ENCODE results near the gene GBP7.

GBP7 gene

DNA sequence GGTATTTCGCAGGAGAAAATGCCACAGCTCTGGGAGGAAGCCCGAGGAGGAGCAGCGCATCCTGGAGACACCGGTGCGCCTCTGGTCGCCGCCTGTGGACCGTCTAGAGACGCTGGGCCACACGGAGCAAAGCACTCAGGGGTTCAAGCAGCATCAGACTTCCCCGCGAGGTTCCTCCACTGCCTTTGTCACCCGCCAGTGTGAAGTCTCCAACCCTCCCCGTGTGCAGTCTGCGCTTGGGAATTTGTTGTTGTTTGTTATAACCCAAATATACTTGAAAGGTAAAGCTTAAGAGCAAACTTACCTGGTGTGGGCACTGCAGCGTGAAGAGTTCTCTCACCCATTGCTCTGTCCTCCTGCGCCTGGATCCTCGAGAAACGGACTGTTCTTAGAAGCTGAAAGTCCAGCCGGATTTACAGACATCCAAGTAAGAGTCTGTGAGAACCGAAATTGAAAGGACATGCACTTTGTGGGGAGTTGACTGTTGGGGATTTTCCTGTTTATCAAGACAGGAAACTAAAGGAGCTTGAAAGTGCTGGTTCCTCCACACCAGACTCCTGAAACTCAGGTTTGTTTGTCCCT lies 22.8 kb upstream of the GBP7 start, which contains the start of gene GBP4:
GBP4 (minus strand) TSS at position 452 of the 582 bp plus-strand sequence; CDS start at position 344, 108 bp downstream.
- H3K9me3 ChIP-seq (ENCODE audit: severe bottlenecking): no peaks in the 10 kb centered on the region
- TF ChIP-seq, protein P1, sequence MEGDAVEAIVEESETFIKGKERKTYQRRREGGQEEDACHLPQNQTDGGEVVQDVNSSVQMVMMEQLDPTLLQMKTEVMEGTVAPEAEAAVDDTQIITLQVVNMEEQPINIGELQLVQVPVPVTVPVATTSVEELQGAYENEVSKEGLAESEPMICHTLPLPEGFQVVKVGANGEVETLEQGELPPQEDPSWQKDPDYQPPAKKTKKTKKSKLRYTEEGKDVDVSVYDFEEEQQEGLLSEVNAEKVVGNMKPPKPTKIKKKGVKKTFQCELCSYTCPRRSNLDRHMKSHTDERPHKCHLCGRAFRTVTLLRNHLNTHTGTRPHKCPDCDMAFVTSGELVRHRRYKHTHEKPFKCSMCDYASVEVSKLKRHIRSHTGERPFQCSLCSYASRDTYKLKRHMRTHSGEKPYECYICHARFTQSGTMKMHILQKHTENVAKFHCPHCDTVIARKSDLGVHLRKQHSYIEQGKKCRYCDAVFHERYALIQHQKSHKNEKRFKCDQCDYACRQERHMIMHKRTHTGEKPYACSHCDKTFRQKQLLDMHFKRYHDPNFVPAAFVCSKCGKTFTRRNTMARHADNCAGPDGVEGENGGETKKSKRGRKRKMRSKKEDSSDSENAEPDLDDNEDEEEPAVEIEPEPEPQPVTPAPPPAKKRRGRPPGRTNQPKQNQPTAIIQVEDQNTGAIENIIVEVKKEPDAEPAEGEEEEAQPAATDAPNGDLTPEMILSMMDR (IDR thresholded peaks at IDR 0.05; ENCODE audit: poor library complexity, severe bottlenecking): no peak
- ATAC-seq (ENCODE audit: low read depth) (peak; percentile 82), DNase-seq (ENCODE audit: low spot score) (no peak)
- H3K27ac ChIP-seq (ENCODE audit: poor library complexity, severe bottlenecking): no peak within 1 kb of the TSS
- no peaks in the 10 kb centered on the region for H3K27me3 ChIP-seq (ENCODE audit: insufficient read depth, poor library complexity, severe bottlenecking)
- peak within 1 kb of the TSS; percentile 20 for H3K4me3 ChIP-seq (ENCODE audit: severe bottlenecking)
- H3K36me3 ChIP-seq (ENCODE audit: low read depth): no peaks in the 10 kb centered on the region
- no peaks in the 10 kb centered on the region for H3K4me1 ChIP-seq (ENCODE audit: insufficient read depth, poor library complexity, severe bottlenecking)

DNA sequence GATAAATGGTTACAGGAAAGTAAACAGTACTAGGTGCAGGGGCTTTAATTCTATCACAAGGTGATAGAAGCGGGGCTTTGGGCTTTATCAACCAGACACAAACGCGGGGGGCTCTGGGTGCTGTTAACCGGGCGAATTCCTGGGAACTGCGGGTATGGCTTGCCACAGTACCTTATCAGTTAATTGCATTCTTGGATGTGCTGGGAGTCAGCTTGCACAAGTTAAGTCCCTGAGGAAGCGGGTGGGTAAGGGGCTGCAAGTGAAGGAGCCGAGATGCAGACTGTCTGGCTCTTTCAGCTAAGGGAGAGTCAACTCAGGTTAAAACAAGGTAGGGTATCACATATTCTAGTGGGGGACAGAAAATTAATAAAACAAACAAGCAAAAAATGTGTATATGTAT lies 22.3 kb upstream of the GBP7 start:
- DNase-seq (ENCODE audit: low spot score) (no peak), ATAC-seq (ENCODE audit: low read depth) (no peak)
- H3K36me3 ChIP-seq (ENCODE audit: low read depth): no peaks in the 10 kb centered on the region
- H3K27ac ChIP-seq (ENCODE audit: poor library complexity, severe bottlenecking): no peak overlapping the region
- no peaks in the 10 kb centered on the region for H3K27me3 ChIP-seq (ENCODE audit: insufficient read depth, poor library complexity, severe bottlenecking)
- H3K9me3 ChIP-seq (ENCODE audit: severe bottlenecking): no peaks in the 10 kb centered on the region
- no peak overlapping the region for H3K4me3 ChIP-seq (ENCODE audit: severe bottlenecking)
- TF ChIP-seq, protein P1 (IDR thresholded peaks at IDR 0.05; ENCODE audit: poor library complexity, severe bottlenecking): no peak
- no peaks in the 10 kb centered on the region for H3K4me1 ChIP-seq (ENCODE audit: insufficient read depth, poor library complexity, severe bottlenecking)

- TF ChIP-seq, protein P1 (IDR thresholded peaks at IDR 0.05; ENCODE audit: poor library complexity, severe bottlenecking): no peak
- DNase-seq (ENCODE audit: low spot score): no peak
- no peaks in the 10 kb centered on the region for H3K9me3 ChIP-seq (ENCODE audit: severe bottlenecking)
- no peak overlapping the region for H3K4me3 ChIP-seq (ENCODE audit: severe bottlenecking)
- no peak overlapping the region for H3K27ac ChIP-seq (ENCODE audit: poor library complexity, severe bottlenecking)
- H3K36me3 ChIP-seq (ENCODE audit: low read depth): no peaks in the 10 kb centered on the region
- H3K4me1 ChIP-seq (ENCODE audit: insufficient read depth, poor library complexity, severe bottlenecking): no peaks in the 10 kb centered on the region
- no peaks in the 10 kb centered on the region for H3K27me3 ChIP-seq (ENCODE audit: insufficient read depth, poor library complexity, severe bottlenecking)
- ATAC-seq (ENCODE audit: low read depth): no peak
Measured at GRCh38 chr1:89195476-89195875, 19.7 kb upstream of the GBP7 start.

DNA sequence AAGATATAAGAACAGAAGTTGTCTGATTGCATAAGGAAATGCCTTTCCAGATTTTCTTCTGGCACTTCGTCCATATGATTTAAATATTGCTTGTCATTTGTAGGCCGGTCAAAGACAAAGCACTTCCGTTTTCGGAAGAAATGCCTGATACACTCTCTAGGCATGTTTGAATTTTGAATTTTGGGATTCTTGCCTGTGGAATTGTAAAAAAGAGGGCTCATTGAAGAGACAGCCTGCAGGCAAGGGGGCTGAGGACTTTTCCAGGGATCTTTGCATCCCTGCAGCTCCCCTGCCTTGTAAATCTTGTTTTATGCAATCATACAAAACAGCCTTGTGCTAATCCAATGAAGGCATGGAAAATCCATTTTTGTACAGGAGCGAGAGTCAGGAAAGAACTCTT lies 15.5 kb upstream of the GBP7 start:
- DNase-seq (ENCODE audit: low spot score) (no peak), ATAC-seq (ENCODE audit: low read depth) (no peak)
- H3K4me1 ChIP-seq (ENCODE audit: insufficient read depth, poor library complexity, severe bottlenecking): no peaks in the 10 kb centered on the region
- TF ChIP-seq, protein P1 (IDR thresholded peaks at IDR 0.05; ENCODE audit: poor library complexity, severe bottlenecking): no peak
- no peaks in the 10 kb centered on the region for H3K9me3 ChIP-seq (ENCODE audit: severe bottlenecking)
- H3K27me3 ChIP-seq (ENCODE audit: insufficient read depth, poor library complexity, severe bottlenecking): no peaks in the 10 kb centered on the region
- no peak overlapping the region for H3K27ac ChIP-seq (ENCODE audit: poor library complexity, severe bottlenecking)
- H3K4me3 ChIP-seq (ENCODE audit: severe bottlenecking): no peak overlapping the region
- H3K36me3 ChIP-seq (ENCODE audit: low read depth): no peaks in the 10 kb centered on the region

- ATAC-seq (ENCODE audit: low read depth): no peak
- H3K27ac ChIP-seq (ENCODE audit: poor library complexity, severe bottlenecking): no peak overlapping the region
- H3K4me3 ChIP-seq (ENCODE audit: severe bottlenecking): no peak overlapping the region
- no peaks in the 10 kb centered on the region for H3K4me1 ChIP-seq (ENCODE audit: insufficient read depth, poor library complexity, severe bottlenecking)
- H3K9me3 ChIP-seq (ENCODE audit: severe bottlenecking): no peaks in the 10 kb centered on the region
- H3K27me3 ChIP-seq (ENCODE audit: insufficient read depth, poor library complexity, severe bottlenecking): no peaks in the 10 kb centered on the region
- TF ChIP-seq, protein P1 (IDR thresholded peaks at IDR 0.05; ENCODE audit: poor library complexity, severe bottlenecking): no peak
- DNase-seq (ENCODE audit: low spot score): no peak
- H3K36me3 ChIP-seq (ENCODE audit: low read depth): no peaks in the 10 kb centered on the region
Measured at GRCh38 chr1:89190017-89190416, 14.2 kb upstream of the GBP7 start.

Data from RWPE2 (cell line).